Gastrocnemius medialis (tissue), 4 donors: Measurements from ENCODE around the gene FFAR3.
"Not testable (repeated sequence)": the region's sequence is repeated elsewhere in the genome, so short reads cannot be mapped to it uniquely, and the experiment has no call there.

ENCODE experiments used
- CTCF ChIP-seq, 5 experiments: fragments of 450-650 bp in 3 of 5; fragments of 200-600 bp in 2 of 5; sonication (generic) in 2 of 5; IDR thresholded peaks in 4 of 5; conservative IDR thresholded peaks in 1 of 5; 1 replicate in 4 of 5; 2 replicates in 1 of 5; pipeline ENCODE4 v1.5.1; 2016 to 2019; ENCODE audit warnings: antibody characterized with exemption in 5 of 5, mild to moderate bottlenecking in 3 of 5, moderate library complexity in 3 of 5
- POLR2A ChIP-seq, 2 donors: fragments of 450-650 bp; IDR thresholded peaks; one replicate each; pipeline ENCODE4 v1.6.1; 2017; ENCODE audit warnings: antibody characterized with exemption in 2 of 2, mild to moderate bottlenecking in 2 of 2, moderate library complexity in 2 of 2

- TF ChIP-seq POLR2A (IDR thresholded peaks at IDR 0.05); CTCF (IDR thresholded peaks at IDR 0.05 in 4 of 5, conservative IDR thresholded peaks at IDR 0.05 in 1 of 5): not testable (repeated sequence)
Measured at GRCh38 chr19:35374031-35374430, 15.8 kb downstream of the FFAR3 start.
